Measurements from ENCODE around the gene SLC7A6.
A peak's percentile ranks its signal among the peaks of the same experiment; 100 is the strongest.

The SLC7A6 gene

DNA sequence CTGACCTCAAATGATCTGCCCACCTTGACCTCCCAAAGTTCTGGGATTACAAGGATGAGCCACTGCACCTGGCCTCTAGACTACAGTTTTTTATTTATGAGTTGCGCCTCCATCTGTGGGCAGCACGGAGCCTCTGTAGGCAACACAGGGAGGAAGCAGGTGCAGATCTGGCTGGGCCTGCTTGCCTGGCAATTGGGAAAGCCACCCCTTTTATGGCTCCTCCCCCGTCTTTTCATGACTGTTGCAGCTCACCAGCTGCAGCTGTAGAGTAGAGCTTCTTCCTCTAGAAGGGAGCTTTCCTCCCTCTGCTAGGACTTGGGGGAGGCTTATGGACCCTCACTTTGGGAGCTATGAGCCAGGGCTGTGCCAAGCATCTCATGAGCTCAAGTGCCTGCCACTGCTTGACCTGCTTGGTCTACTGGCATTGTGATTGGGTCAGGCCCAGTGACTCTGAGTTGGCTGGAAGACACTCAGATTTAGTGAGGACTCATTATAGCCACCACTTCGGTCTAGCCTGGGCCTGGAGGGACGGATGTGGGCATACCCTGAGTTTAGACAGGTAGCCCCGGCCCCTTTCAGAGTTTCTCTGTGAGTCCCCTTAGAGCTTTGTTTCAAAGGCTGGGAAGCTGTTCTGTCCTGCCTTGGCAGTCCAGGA, 6.9 kb upstream of the SLC7A6 start:
- no peak for DNase-seq (ENCODE audit: low read depth, low spot score)

- DNase-seq (ENCODE audit: low read depth, low spot score): peak; percentile 79
Observed at GRCh38 chr16:68257906-68258800, 6.2 kb upstream of the SLC7A6 start.

DNA sequence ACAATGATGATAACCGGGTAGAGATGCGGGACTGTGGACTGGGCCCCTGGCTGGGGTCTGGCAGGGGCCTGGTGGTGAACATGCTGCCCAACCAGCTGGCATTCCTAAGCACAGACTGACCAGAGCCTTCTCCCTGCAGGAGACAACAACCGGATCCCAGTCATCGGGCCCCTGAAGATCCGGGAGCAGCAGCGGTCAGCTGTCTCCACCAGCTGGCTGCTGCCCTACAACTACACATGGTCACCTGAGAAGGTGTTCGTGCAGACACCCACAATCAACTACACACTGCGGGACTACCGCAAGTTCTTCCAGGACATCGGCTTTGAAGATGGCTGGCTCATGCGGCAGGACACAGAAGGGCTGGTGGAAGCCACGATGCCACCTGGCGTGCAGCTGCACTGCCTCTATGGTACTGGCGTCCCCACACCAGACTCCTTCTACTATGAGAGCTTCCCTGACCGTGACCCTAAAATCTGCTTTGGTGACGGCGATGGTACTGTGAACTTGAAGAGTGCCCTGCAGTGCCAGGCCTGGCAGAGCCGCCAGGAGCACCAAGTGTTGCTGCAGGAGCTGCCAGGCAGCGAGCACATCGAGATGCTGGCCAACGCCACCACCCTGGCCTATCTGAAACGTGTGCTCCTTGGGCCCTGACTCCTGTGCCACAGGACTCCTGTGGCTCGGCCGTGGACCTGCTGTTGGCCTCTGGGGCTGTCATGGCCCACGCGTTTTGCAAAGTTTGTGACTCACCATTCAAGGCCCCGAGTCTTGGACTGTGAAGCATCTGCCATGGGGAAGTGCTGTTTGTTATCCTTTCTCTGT, 5.1 kb upstream of the SLC7A6 start:
- DNase-seq (ENCODE audit: low read depth, low spot score): no peak

- DNase-seq (ENCODE audit: low read depth, low spot score): no peak
Observed at GRCh38 chr16:68263559-68264127, 683 bp upstream of the SLC7A6 start.

DNA sequence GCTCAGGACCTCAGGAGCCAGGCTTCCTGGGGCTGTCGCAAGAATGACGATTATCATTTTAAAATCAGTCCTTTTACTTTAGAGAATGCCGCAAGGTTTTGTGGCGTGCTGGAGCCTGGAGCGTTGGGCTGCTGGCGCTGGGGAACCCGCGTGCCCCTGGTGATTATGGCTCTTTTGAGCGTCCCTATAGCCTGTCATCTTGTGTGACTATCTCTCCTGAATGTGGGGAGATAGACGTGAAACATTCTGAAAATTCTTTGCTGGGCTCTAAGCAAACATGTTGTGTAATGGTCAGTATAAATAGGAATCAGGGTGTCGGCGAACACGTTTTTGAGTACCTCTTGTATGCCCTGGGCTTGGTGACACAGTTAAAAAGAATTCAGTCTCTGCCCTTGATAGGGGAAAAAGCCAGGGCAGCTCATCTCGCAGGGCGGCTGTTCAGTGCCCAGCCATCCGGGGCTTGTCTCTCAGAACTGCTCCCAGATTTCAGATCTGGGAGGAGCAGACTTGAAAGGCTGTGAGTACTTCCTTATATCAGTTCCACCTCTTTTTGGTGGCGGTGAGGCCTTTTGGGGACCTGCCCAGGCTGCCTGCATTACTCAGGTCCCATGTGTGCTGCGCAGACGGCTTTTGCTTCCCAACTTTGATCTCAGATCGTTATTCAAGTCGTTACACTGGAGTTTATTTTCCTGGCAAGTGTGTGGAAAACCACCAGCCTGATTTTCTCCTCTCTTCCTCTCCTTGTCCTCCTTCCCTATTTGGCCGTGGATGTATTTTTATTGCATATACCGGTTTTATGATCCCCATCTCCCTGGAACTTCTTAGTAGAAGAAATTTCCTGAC, 973 bp downstream of the SLC7A6 start:
- peak; percentile 78 for DNase-seq (ENCODE audit: low read depth, low spot score)

- DNase-seq (ENCODE audit: low read depth, low spot score): peak; percentile 40
Observed at GRCh38 chr16:68267612-68268405, 3.5 kb downstream of the SLC7A6 start.

DNA sequence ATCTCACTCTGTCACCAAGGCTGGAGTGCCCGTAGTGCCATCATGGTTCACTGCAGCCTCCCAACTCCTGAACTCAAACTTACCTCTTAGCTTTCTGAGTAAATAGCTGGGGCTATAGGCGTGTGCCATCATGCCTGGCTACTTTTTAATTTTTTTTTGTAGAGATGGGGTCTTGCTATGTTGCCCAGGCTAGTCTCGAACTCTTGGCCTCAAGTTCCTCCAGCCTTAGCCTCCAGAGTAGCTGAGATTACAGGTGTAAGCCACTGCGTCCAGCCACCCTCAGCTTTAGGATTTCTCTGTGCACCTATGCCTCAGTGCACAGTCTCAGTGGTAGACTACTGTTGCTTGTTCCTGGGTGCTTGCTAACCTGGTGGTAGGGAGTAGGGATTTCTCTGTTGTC, 5.5 kb downstream of the SLC7A6 start:
- no peak for DNase-seq (ENCODE audit: low read depth, low spot score)

GRCh38 chr16:68270353-68270752, 6.0 kb downstream of the SLC7A6 start:
- DNase-seq (ENCODE audit: low read depth, low spot score): no peak

GRCh38 chr16:68272507-68273209, 8.3 kb downstream of the SLC7A6 start:
- DNase-seq (ENCODE audit: low read depth, low spot score): no peak

DNA sequence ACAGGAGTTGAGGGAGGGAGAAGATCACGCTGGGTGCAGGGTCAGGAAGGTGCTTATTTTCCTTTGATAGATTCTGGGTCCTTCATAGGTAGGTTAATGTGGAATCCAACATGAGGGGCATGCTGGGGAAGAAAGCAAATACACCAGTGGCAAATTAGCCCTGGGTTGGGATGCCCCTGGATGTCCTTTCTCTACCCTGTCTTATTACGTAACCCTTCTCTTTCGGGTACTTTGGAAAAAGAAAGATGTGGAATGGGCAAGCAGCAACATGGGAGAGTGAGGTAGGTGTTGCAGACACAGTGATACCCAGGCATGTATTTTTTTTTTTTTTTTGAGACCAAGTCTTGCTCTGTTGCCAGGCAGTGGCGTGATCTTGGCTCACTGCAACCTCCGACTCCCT, 9.1 kb downstream of the SLC7A6 start:
- DNase-seq (ENCODE audit: low read depth, low spot score): no peak

- no peak for DNase-seq (ENCODE audit: low read depth, low spot score)
Observed at GRCh38 chr16:68273896-68274295, 9.6 kb downstream of the SLC7A6 start.

- no peak for DNase-seq (ENCODE audit: low read depth, low spot score)
Observed at GRCh38 chr16:68274441-68274840, 10.1 kb downstream of the SLC7A6 start.

DNA sequence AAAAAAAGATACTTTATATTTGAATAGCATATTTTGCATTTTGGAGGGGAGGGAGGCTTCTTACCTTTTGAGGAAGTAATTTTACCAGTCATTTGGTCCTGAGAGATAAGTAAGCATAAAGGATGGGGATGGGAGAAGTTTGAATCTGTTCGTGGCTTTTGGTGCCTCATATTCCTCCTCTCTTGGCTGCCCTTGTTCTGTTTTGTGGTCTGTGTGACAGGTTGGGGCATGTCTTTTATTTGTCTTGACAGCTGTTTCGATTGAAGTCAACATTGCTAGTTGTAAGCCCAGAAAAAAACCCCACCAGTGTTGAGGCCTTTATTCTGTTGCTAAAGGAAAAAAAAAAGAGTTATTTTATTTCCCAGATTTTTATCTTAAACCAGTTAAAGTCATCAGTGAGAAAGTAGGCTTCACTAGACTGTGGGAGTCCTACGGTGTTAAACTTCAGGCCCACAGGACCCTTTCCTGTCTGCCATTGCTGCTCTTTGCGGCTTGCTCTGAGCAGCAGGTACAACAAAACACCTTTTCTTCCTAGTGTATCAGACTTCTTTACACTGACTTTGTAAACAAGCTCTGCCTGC, 11.4 kb downstream of the SLC7A6 start:
- DNase-seq (ENCODE audit: low read depth, low spot score): no peak

GRCh38 chr16:68276223-68276622, 11.9 kb downstream of the SLC7A6 start:
- no peak for DNase-seq (ENCODE audit: low read depth, low spot score)

- DNase-seq (ENCODE audit: low read depth, low spot score): no peak
Observed at GRCh38 chr16:68279726-68280558, 15.6 kb downstream of the SLC7A6 start.

GRCh38 chr16:68281368-68282063, 17.2 kb downstream of the SLC7A6 start:
- no peak for DNase-seq (ENCODE audit: low read depth, low spot score)

DNA sequence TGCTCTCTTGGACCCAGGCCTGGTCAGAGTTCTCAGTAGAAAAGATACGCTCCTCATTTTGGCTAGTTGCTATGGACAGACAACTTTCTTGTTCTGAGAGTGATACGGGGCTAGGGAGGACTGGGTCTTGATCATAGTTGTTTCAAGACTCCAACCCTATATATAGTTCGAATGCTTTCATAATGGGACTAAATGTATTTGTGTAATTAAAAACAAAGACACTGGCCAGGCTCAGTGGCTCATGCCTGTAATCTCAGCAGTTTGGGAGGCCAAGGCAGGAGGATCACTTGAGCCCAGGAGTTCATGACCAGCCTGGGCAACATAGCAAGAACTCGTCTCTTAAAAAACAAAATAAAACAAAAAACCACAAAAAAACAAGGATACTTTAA, 17.7 kb downstream of the SLC7A6 start:
- no peak for DNase-seq (ENCODE audit: low read depth, low spot score)

GRCh38 chr16:68283346-68283745, 19.0 kb downstream of the SLC7A6 start:
- no peak for DNase-seq (ENCODE audit: low read depth, low spot score)

Data from astrocyte of the hippocampus (primary cell).